Fibroblast of mammary gland (primary cell): Measurements from ENCODE around the gene S100A5.

Experiments
- DNase-seq: peaks from one replicate; pipeline ENCODE4 v3.0.0-alpha.2; 2010; ENCODE audit warnings: low read depth
- H3K4me3 ChIP-seq: 2 replicates; pipeline ENCODE4 v1.5.1; 2011; ENCODE audit warnings: low read depth, mild to moderate bottlenecking, low read length, moderate library complexity; ENCODE audit not compliant: control insufficient read depth
- CTCF ChIP-seq: conservative IDR thresholded peaks from 2 replicates; pipeline ENCODE4 v1.5.1; 2011; ENCODE audit warnings: low read depth, low read length, inconsistent platforms; ENCODE audit not compliant: control insufficient read depth, insufficient read depth

The S100A5 gene

GRCh38 chr1:153539395-153540093, 1.2 kb downstream of the S100A5 start:
- no peak overlapping the region for H3K4me3 ChIP-seq
- TF ChIP-seq CTCF: no peak
- DNase-seq: no peak

- no peak overlapping the region for H3K4me3 ChIP-seq
- peak; percentile 66 for DNase-seq
- no peak for TF ChIP-seq CTCF
These were observed 2.4 kb downstream of the S100A5 start for GRCh38 chr1:153538315-153538821.

GRCh38 chr1:153537376-153537730, 3.4 kb downstream of the S100A5 start:
- no peak overlapping the region for H3K4me3 ChIP-seq
- TF ChIP-seq CTCF: no peak
- no peak for DNase-seq

- no peak for DNase-seq
- H3K4me3 ChIP-seq: peak overlapping the region; percentile 100
These were observed 3.9 kb downstream of the S100A5 start for GRCh38 chr1:153536671-153537375.

GRCh38 chr1:153536012-153536670, 4.6 kb downstream of the S100A5 start:
- no peak for TF ChIP-seq CTCF
- peak overlapping the region; percentile 100 for H3K4me3 ChIP-seq
- peak; percentile 93 for DNase-seq

More at GRCh38 chr1:153536671-153537375, 3.9 kb downstream of the S100A5 start:
- no peak for TF ChIP-seq CTCF

GRCh38 chr1:153535242-153536011, 5.3 kb downstream of the S100A5 start, which contains the start of gene S100A6:
Gene S100A6 (minus strand): TSS chr1:153535991. CDS start chr1:153535339, 652 bp downstream.
- DNase-seq: peak; percentile 59
- TF ChIP-seq CTCF: no peak

More at GRCh38 chr1:153535242-153536011, 5.3 kb downstream of the S100A5 start, which contains the start of gene S100A6:
- H3K4me3 ChIP-seq: peak within 1 kb of the TSS; percentile 100
